GM10847 (cell line): Measurements from ENCODE around the gene RSPH1.

ENCODE experiments used
- POLR2A ChIP-seq: IDR thresholded peaks from 2 replicates; pipeline ENCODE4 v1.6.1; 2011; ENCODE audit not compliant: insufficient read length; ENCODE audit errors: extremely low read depth

The RSPH1 gene

DNA sequence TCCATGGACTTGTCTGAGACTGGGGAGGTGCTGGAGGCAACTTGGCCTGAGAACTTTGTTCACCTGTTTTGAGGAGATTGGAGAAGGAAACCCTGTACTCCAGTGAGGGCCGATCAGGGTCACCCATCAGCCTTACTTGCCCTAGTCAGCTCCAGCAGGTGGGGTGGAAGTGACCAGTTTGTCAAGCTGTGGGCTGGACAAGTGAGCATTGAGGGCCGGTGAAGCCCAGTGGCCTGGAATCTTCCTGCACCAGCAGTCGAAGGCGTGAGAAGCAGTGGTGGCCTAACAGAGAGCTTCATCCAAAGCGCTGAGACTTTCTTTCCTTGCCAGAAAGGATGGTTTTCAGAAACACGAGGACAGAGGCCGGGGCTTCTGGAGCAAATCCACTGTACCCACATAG is 27.2 kb upstream of the RSPH1 start:
- no peak for TF ChIP-seq POLR2A

DNA sequence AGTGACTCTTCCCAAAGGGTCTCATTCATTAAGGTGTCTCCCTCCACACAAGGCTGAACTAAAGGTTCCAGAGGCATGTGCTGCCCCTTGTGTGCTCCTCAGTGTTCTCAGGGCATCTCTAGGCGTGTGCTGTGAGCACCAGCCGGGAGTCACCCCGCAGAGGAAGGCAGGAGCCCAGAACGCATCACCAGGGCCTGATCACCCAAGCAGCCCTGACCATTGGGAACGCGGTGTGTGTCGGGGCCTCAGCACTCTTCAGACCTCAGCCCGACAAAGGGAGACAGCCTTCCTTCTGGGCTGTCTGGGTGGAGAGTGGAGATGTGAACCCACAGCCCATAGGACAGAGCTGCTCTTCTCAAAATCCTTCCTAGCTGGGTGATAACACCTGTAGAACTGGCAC is 26.7 kb upstream of the RSPH1 start:
- TF ChIP-seq POLR2A = no peak

DNA sequence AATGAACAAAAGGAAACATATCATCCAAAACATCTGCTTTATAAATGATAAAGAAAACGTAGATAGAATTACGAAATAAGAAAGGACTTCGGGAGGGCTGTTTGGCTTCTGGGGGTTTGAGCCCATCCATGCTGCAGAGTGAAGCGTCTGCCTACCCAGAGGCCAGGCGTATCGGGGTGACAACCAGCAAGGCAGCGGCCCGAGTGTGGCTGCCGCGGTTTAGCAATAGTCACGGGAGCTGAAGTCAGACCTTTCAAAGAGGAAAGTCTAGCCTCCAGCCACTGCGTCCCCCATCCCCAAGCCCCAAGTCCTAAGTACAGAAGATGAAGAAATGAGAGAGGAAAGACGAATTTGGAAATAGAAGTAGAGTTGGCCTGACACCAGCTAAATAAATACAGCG is 26.2 kb upstream of the RSPH1 start:
- no peak for TF ChIP-seq POLR2A

DNA sequence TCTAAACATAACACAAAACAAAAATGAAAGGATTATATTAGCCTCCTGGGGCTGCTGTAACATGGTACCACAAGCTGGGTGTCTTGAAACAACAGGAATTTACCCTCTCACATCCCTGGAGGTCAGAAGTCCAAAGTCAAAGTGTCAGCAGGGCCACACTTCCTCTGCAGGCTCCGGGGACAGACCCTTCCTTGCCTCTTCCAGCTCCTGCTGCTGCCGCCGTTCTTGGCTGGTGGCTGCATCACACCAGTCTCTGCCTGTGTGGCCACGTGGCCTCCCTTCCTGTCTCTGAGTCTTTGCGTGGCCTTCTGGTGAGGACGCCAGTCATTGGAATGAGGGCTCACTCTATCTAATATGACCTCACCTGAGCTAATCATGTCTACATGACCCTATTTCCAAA is 25.8 kb upstream of the RSPH1 start:
- TF ChIP-seq POLR2A = no peak

DNA sequence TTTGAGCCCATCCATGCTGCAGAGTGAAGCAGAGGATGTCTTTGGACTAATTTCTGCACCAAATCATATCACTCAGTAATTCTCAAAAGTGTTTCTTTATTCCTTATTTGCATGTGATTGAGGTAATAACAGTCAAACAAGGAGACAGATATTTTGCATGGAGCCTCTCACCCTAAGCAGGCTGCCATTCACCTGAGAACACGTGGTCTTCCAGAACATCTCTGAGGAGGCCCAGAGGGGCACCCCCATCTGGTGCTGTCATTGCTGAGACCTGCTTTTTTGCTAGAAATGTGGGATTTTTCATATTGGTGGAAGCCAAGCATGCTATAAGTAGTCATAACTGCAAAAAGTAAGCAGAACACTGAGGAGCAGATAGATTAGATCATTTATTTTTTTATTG is 25.4 kb upstream of the RSPH1 start:
- no peak for TF ChIP-seq POLR2A

DNA sequence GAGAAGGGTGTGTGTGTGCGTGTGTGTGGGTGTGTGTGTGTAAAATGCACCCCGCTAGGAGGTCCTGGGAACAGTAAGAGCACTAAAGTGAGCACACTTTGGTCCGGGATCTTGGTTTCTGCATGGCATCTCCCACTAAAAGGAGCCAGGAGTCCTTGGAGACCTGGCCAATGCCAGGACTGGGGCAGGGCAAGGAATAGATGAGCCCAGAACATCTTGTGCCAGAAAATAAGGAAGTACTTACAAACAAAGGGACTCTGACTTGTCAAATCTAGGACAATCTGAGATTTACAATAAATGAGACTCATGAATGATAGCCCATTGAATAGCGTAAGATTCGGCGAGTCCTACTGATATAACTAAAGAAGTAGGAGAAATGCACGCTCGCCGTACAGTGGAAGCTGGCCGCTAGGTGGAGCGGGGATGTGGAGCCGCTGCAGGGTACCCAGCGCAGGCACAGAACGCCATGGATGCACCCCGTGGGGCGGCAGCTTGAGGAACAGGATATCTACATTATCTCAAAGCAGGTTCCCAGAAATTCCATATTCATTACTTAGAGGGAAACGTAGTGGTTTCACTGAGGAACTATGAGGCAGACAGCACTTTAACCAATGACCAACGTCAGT is 24.7 kb upstream of the RSPH1 start:
- TF ChIP-seq POLR2A = no peak

DNA sequence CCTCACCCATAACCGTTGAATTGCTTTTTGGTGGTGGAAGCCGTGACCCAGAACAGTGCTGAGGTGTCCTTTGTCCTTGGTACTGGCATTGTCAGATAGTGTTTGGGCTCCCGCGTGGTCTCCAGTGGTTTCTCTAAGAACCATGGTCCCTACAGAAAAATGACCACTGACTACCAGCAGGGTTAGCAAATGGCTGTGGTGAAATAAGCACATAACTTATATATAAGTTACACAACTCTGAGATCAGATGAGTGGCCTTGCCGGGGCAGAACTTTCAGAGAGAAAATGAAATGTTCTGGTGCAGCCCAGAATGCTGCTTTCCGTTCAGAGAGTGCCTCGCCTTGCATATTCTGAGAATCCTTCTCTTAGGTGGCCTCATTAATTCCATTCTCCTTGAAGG is 22.6 kb upstream of the RSPH1 start:
- no peak for TF ChIP-seq POLR2A

DNA sequence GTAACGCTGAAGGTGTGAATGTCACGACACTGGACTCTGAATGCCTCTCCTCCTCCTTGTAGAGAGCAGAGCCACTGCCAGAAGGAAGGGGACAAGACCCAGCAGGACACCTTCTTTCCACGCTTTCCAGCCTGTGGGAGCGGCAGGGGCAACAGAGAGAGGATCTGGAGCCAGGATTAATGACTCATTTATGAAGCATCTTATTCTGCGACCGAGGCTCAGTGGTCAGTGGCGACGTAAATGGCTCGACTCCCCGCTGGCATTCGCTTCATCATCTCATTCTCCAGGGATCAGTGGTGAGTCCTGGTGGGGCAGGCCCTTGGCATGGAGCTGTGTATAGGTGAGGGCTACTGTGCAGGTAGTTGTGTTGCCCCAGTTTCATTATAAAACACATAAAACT is 22.2 kb upstream of the RSPH1 start:
- no peak for TF ChIP-seq POLR2A

DNA sequence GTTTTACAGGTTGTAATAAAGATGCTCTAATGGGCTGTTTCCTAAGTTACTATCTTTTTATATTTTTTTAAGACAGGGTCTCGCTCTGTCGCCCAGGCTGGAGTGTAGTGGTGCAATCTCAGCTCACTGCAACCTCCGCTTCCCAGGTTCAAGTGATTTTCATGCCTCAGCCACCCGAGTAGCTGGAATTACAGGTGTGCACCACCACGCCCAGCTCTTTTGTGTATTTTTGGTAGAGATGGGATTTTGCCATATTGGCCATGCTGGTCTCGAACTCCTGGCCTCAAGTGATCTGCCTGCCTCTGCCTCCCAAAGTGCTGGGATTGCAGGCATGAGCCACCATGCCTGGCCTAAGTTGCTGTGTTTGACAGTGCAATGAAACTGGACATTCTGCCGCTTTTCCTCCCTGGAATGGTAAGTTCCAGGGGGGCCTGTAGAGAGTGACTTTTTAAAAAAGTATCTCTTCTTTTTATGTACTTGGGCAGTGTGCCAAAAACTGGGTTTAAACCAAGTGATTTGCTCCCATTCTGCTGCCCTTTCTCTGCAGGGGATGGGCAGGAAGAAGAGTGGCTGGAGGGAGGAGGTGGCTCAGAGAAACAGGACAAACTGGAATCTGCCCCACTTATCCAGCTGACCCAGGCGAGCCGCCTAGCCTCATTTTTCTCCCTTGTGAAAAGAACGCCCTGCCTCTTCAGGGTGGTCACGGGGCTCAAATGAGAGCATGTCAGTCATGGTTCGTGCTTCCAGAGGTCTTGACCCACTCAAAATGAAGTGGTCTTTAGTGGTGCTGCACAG is 19.9 kb upstream of the RSPH1 start:
- TF ChIP-seq POLR2A = no peak

DNA sequence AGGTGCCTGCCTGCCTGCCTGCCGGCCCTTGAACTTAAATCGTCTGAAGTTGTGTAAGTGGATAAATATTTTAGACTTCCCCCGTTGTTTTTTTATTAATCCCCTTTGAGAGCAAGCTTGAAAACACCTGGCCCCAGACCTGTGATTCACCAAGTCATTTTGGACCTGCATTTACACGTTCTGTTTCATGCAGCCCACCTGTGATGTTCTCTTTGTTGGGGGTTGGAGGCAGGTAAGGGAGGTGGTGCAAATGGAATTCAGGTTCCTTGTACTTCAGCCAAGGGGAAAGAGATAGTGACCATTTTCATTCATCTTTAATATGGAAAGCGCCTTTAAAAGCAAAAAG is 18.8 kb upstream of the RSPH1 start:
- TF ChIP-seq POLR2A = no peak

DNA sequence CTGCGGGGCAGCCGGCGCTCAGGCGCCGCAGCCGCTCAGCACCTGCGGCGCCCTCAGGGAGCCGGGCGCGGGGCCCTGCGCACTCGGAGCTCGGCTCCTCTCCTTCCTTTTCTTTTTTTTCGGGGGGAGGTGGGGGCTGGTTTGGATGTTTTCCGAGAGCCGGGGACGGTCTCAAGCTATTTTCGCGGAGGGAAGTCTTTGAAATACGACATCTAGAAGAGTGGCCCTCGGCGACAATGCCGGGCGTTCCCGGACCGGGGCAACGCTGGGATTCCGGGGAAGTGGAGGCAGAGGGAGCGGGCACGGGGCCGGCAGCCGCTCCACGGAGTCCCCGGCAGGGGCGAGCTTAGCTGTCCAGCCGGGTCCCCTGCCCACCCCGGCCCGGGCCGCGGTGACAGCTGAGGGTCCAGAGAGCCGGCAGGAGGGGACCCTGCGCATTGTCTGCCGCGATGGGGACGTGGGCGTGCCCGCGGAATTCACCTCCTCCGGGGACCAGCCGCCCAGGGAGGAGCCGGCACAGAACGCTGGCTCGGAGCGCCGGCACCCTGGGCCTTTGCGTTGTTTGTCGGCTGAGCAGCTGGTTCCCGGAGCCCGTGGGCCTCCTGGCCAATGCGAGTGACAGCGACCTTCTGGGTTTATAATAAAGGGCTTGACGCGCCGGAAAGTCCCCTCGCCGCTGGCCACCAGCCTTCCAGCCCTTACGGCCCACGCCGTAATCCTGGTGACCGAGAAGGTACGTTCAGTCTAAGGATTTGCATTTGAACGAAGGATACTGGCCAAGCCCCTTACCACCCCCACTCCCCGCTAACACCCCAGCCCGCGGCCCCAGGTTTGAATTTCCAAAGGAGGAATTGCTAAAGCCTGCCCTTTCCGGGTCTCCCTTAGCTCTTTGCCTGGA is 18.2 kb upstream of the RSPH1 start:
- peak; percentile 40 for TF ChIP-seq POLR2A

DNA sequence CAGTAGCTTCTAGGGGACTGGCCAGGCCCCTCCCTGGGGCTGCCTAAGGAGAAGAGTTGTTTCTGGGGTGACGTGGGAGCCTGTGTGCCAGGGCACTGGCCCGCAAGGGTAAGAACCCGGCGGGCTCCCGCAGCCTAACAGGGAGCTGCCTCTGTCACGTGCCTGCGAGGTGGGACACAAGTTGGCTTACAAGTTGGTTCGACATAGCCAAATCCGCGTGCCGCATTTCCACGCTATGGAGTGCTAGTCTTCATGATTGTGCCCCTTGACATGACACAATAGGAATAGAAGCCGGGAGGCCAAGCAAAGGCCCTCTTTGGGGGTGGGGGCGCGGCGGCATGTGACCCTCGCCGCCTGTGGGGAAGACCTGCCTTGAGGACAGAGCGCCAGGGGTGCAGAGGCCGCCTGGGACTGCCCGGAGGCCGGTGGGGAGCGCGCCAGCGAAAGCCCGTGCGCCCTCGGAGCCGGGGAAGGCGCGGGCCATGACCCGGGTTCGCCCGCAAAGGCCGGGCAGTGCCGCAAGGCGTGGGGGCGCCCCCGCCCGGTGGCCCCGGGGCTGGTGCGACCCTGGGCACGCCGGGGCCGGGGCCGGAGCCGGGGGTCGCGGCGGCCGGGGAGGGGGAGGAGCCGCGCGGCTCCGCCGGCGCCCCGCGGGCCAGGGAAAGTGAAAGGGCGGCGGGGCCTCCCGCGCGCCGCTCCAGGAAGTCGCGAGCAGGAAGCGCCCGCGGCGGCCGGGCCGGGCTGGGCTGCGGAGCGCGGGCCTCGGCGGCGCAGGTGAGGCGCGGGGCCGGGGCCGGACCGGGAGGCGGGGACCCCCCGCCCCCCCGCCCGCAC is 17.3 kb upstream of the RSPH1 start, which contains the start of gene SLC37A1:
Gene SLC37A1 (plus strand): TSS at position 702 of the 834 bp plus-strand sequence. CDS start 4,603 bp downstream, outside the sequence.
- peak; percentile 32 for TF ChIP-seq POLR2A

DNA sequence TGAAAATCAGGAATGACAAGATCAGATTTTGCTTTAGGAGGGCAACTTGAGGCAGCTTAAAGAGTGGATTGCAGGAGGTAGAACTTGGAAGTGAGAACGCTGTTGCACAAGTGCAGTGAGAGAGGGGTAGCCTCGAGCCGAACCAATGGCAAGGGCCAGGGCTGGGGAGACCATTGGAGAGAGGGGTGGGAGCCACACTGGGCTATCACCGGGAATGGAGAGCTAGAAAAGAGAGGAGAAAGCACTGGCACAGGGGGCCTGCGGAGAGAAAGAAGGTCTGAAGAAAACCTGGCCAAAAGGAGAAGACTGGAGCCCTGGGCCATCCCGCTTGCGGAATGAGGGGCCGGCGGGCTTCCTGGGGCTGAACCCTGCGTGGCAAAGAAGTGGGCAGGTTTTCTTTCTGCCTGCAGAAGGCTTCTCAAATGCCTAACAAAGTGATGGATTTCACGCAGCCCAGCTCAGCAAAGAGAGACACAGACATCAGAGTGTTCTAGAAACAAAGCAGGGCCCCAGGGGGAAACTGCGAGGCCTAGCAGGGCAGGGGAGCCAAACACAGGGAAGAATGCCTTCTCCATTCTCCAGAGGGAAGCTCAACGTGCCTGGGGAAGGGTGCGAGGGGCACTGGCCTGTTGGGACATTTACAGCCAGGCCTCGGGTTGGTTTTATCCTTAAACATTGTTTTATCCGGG is 16.5 kb upstream of the RSPH1 start:
- TF ChIP-seq POLR2A = no peak

DNA sequence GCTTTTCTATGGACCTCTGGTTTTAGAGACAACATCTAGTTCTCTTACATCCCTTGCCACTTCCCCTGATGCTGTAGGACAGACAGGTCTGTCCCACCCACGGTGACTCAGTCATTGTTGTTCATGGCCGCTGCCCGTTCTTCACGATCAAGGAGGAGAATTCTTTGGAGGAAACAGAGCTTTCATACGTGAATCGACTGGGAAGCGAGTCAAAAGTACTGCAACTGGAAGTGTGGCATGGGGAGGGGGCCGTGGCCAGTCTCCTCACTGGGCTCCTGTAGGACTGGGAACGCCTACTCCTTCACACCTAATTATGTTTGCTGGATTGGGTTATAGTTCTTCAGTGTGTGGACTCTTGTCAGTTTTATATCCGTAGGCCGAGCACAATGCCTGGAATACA is 13.2 kb upstream of the RSPH1 start:
- TF ChIP-seq POLR2A = no peak
